Cardiac fibroblast (primary cell): ENCODE measurements around the gene GSX2.
"Not testable (repeated sequence)": the region's sequence is repeated elsewhere in the genome, so short reads cannot be mapped to it uniquely, and the experiment has no call there.

Source experiments
- DNase-seq, 2 donors: peaks; one replicate each; pipeline versions ENCODE4 v3.0.0 to v3.0.0-alpha.2; 2010; ENCODE audit warnings: low read depth in 2 of 2
- H3K4me3 ChIP-seq, 2 donors: replicated peaks in 1 of 2; 1 replicate in 1 of 2; 2 replicates in 1 of 2; pipeline ENCODE4 v1.5.1; 2011; ENCODE audit warnings: low read depth in 2 of 2, low read length in 2 of 2, mild to moderate bottlenecking in 2 of 2, moderate library complexity in 1 of 2
- TF ChIP-seq, protein P1 (sequence below): IDR thresholded peaks from one replicate; pipeline ENCODE4 v1.5.1; 2011; ENCODE audit warnings: low read depth, mild to moderate bottlenecking, low read length, inconsistent platforms

GSX2 gene

DNA sequence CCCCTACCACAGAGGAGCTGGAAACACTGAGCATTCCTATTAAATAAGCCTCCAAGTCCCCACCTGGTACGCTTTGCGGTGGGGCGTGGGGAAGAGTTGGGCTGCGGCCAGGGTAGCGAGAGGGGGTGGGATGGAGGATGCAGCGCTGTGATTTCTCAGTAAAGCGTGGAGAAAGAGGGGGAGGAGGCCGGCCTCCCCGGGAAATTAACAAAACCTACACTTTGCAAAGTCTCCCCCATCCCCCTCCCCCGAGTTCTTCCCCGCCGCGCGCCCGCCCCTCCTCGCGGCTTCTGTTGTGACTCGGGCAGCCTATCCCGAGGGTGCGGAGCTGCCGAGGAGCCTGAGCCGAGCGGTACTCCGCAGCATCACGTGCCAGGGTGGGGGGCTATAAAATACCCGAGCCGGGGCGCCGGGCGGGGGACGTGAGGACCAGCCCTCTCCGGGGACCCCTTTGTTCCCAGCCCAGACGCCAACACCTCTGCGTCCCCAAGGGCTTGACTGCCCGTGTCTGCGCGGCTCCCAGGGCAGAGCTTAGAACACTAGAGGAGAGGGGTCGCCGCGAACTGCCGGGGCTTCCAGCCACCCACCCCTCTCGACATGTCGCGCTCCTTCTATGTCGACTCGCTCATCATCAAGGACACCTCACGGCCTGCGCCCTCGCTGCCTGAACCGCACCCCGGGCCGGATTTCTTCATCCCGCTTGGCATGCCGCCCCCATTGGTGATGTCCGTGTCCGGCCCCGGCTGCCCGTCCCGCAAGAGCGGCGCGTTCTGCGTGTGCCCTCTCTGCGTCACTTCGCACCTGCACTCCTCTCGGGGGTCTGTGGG is at the start of gene GSX2:
Gene GSX2, plus strand, starts transcription at position 416 of the 827 bp plus-strand sequence. Its CDS starts 182 bp downstream, at position 598.
- TF ChIP-seq, protein P1, sequence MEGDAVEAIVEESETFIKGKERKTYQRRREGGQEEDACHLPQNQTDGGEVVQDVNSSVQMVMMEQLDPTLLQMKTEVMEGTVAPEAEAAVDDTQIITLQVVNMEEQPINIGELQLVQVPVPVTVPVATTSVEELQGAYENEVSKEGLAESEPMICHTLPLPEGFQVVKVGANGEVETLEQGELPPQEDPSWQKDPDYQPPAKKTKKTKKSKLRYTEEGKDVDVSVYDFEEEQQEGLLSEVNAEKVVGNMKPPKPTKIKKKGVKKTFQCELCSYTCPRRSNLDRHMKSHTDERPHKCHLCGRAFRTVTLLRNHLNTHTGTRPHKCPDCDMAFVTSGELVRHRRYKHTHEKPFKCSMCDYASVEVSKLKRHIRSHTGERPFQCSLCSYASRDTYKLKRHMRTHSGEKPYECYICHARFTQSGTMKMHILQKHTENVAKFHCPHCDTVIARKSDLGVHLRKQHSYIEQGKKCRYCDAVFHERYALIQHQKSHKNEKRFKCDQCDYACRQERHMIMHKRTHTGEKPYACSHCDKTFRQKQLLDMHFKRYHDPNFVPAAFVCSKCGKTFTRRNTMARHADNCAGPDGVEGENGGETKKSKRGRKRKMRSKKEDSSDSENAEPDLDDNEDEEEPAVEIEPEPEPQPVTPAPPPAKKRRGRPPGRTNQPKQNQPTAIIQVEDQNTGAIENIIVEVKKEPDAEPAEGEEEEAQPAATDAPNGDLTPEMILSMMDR = no peak
- peak within 1 kb of the TSS; percentile 47 to 53 for H3K4me3 ChIP-seq
- peak in 1 of 2 donors; percentile 32 for DNase-seq

DNA sequence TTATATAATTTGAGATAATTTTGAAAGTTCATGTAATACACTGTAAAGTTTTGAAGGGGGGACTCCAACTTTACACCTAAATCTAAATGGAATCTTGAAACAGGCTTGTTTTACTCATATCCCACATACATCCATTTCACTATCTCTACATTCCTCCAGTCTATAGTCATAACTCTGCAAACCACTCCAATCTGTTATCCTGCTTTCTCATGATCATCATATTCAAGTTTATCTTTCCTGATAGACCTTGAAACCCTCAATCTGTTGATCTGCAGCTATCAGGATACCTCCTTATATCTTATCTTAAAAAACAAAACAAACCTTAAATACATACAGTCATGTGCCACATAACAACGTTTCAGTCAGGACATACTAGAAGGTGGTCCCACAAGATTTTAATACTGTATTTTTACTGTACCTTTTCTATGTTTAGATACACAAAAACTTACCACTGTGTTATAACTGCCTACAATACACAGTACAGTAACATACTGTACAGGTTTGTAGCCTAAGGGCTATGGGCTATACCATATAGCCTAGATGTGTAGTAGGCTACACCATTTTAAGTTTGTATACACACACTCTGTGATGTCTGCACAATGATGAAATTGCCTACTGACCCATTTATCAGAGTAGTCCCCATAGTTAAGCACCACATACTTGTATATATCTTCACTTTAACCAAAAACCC is 49.6 kb upstream of the GSX2 start:
- TF ChIP-seq, protein P1 = no peak
- no peak overlapping the region for H3K4me3 ChIP-seq
- peak in 1 of 2 donors; percentile 38 for DNase-seq

DNA sequence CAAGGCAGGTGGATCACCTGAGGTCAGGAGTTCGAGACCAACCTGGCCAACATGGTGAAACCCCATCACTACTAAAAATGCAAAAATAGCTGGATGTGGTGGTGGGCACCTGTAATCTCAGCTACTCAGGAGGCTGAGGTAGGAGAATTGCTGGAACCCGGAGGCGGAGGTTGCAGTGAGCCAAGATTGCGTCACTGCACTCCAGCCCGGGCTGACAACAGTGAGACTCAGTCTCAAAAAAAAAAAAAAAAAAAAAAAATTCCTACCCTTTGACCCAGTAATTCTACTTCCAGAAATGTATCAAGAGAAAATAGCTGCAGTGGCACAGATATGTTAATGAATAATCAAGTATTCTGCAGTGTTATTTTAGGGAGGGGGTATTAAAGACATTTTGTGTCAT is 46.6 kb upstream of the GSX2 start:
- not testable (repeated sequence) for DNase-seq, H3K4me3 ChIP-seq

DNA sequence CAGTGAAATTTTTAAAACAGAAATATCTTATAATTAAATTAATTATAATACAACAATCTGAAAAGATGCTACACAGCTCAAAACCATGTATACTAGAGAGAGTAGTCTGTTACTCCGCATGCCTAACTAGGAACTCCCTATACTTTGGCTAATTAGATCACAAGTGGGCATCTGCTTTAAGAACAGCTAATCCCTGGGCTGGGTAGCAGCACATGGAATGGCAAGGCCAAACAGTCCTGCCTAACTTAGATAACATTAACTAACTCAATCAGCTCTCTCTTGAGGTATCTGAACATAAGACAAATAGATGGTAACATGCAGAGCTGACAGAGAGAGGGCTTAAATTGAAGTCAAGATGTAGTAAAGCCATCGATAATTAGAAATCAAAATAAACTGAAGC is 45.5 kb upstream of the GSX2 start:
- TF ChIP-seq, protein P1 = no peak
- no peak overlapping the region for H3K4me3 ChIP-seq
- no peak for DNase-seq

DNA sequence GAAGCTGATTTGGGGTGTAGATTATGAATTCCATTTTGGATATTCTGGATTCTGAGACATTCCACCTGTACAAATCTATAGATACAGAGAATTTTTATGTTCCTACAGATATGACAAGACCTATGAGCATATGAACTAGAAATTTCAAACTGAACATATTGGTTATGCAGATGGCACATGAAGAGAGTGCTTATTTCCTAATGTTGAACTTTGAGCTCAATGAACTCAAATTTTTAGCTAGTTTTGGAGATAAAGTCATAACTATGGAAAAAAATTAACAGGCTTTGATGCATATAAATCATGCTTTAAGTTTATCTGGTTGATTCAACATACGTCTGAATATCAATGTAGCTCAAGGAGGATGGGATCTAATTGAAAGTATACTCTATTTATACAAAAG is 44.5 kb upstream of the GSX2 start:
- H3K4me3 ChIP-seq = no peak overlapping the region
- DNase-seq = no peak
- TF ChIP-seq, protein P1 = no peak

DNA sequence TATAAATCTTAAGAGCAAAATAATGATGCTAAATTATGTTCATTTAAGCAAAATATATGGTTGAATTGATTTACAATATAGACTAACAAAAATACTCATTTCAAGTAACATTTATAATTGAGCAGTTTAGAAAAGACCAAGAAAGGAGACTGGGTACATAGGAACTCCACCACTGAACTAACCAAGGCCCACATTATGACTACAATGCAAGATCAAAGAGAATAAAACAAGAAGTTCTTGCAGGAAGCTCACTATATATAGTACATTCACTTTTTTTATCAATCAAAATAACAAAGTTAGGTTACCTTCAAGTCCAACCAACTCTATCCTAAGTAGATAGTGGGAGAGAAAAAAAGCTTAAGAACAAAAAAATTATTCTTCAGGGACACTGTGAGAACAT is 43.6 kb upstream of the GSX2 start:
- H3K4me3 ChIP-seq = no peak overlapping the region
- TF ChIP-seq, protein P1 = no peak
- DNase-seq = no peak

DNA sequence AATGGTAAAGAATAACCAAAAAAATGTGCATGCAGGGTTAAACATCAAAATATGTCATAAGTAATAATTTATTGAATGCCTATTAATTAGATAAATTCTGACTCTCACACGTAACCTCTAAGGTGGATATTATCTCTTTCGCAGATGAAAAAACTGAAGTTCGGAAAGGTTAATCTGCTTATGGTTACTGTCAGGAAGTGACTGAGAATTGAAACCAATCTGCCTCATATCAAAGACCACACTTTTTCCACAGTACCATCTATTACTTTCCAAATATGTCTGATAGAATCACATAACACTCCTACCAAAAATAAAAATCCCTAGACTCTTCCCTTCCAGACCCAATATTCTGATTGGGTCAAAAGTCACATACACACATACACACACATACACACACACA is 41.8 kb upstream of the GSX2 start:
- H3K4me3 ChIP-seq = no peak overlapping the region
- TF ChIP-seq, protein P1 = no peak
- no peak for DNase-seq
